Activated naive CD8-positive, alpha-beta T cell treated with anti-CD3 and anti-CD28 coated beads, Interleukin-2, amount 50 U/mL, for 24 hours (primary cell): ENCODE data around the gene BORCS5.
A peak's percentile ranks its signal among the peaks of the same experiment; 100 is the strongest.

Source experiments
- ATAC-seq: fragments of 150-1000 bp; cut with Tn5 transposase; one replicate; pipeline ENCODE4 v1.10.0; 2021
- DNase-seq: peaks from one replicate; pipeline ENCODE4 v3.0.0; 2021
- H3K27ac Mint-ChIP-seq: one replicate; pipeline ENCODE4 v1.8.0; 2021; ENCODE audit warnings: mild to moderate bottlenecking, mixed read lengths
- H3K27me3 Mint-ChIP-seq: one replicate; pipeline ENCODE4 v1.8.0; 2021; ENCODE audit warnings: mixed read lengths
- H3K36me3 Mint-ChIP-seq: one replicate; pipeline ENCODE4 v1.8.0; 2021; ENCODE audit warnings: low read depth, mixed read lengths
- H3K4me1 Mint-ChIP-seq: one replicate; pipeline ENCODE4 v1.8.0; 2021; ENCODE audit warnings: mixed read lengths
- H3K4me3 Mint-ChIP-seq: one replicate; pipeline ENCODE4 v1.8.0; 2021; ENCODE audit warnings: mild to moderate bottlenecking, moderate library complexity, mixed read lengths
- H3K9me3 Mint-ChIP-seq: one replicate; pipeline ENCODE4 v1.8.0; 2021; ENCODE audit warnings: mixed read lengths

The BORCS5 gene

GRCh38 chr12:12425001-12425400 is 68.1 kb downstream of the BORCS5 start:
- Mint-ChIP-seq H3K27ac (no peak overlapping the region), H3K9me3 (peaks cover 19% of the 10 kb centered on the region), H3K36me3 (peaks cover 47% of the 10 kb centered on the region), H3K27me3 (no peaks in the 10 kb centered on the region), H3K4me3 (no peak overlapping the region), H3K4me1 (peaks cover 40% of the 10 kb centered on the region)
- ATAC-seq: no peak
- no peak for DNase-seq

DNA sequence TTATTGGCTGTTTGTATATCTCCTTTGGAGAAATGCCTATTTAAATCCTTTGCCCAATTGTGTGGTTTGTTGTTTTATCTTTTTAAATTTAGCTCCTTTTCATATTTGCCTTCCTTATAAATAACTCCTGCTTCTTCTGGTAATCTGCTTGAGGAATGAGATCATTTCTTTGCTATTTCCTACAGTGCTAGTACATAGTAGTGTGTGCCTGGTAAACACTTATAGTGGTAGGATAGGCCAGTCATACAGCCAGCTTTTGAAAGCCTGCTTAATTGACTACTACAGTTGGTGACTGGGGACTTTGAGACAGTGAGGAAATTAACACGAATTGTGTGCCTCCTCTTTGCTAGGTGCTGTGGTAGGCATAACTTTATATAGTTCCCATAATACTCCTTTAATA is 68.7 kb downstream of the BORCS5 start:
- peak; percentile 37 for ATAC-seq
- H3K4me3 Mint-ChIP-seq: no peak overlapping the region
- peaks cover 40% of the 10 kb centered on the region for H3K4me1 Mint-ChIP-seq
- H3K27ac Mint-ChIP-seq: no peak overlapping the region
- peaks cover 43% of the 10 kb centered on the region for H3K36me3 Mint-ChIP-seq
- DNase-seq: no peak
- peaks cover 19% of the 10 kb centered on the region for H3K9me3 Mint-ChIP-seq
- H3K27me3 Mint-ChIP-seq: no peaks in the 10 kb centered on the region

GRCh38 chr12:12427568-12427967 is 70.7 kb downstream of the BORCS5 start:
- Mint-ChIP-seq H3K27ac (no peak overlapping the region), H3K36me3 (peaks cover 31% of the 10 kb centered on the region), H3K9me3 (peaks cover 12% of the 10 kb centered on the region), H3K27me3 (no peaks in the 10 kb centered on the region), H3K4me1 (peaks cover 52% of the 10 kb centered on the region), H3K4me3 (no peak overlapping the region)
- ATAC-seq (no peak), DNase-seq (no peak)

DNA sequence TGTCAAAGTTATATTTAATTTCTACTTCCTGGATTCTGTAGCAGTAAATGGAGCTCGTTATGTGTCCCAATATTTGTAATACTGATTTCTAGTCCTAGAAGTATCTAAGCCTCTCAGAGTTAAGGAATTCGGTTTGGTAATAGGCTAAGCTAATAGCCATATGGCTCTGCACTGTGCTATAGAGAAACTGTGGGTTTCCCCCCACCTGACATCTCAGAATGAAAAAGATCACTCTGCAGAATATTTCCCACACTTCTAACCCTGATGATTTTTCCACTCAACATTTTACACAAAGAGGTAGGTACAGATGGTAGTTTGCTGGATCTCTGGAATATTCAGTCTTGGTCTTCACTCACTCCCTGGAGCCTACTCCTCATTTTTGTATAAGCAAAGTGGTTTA is 71.2 kb downstream of the BORCS5 start:
- peak; percentile 69 for ATAC-seq
- Mint-ChIP-seq H3K27me3 (no peaks in the 10 kb centered on the region), H3K4me3 (no peak overlapping the region), H3K36me3 (peaks cover 33% of the 10 kb centered on the region), H3K9me3 (peaks cover 12% of the 10 kb centered on the region), H3K27ac (peak overlapping the region; percentile 32), H3K4me1 (peaks cover 57% of the 10 kb centered on the region)
- DNase-seq: no peak

GRCh38 chr12:12428961-12429657 is 72.2 kb downstream of the BORCS5 start:
- ATAC-seq (peak; percentile 22), DNase-seq (no peak)
- H3K4me3 Mint-ChIP-seq: no peak overlapping the region
- peaks cover 63% of the 10 kb centered on the region for H3K4me1 Mint-ChIP-seq
- H3K27ac Mint-ChIP-seq: peak overlapping the region; percentile 69
- peaks cover 26% of the 10 kb centered on the region for H3K36me3 Mint-ChIP-seq
- peaks cover 8% of the 10 kb centered on the region for H3K9me3 Mint-ChIP-seq
- no peaks in the 10 kb centered on the region for H3K27me3 Mint-ChIP-seq

GRCh38 chr12:12432364-12432763 is 75.5 kb downstream of the BORCS5 start:
- Mint-ChIP-seq H3K27ac (no peak overlapping the region), H3K4me1 (peaks cover 55% of the 10 kb centered on the region)
- no peak for DNase-seq

GRCh38 chr12:12433203-12433731 is 76.4 kb downstream of the BORCS5 start:
- DNase-seq: no peak
- no peaks in the 10 kb centered on the region for H3K27me3 Mint-ChIP-seq
- no peak overlapping the region for H3K4me3 Mint-ChIP-seq
- no peak for ATAC-seq
- peaks cover 38% of the 10 kb centered on the region for H3K36me3 Mint-ChIP-seq
- H3K9me3 Mint-ChIP-seq: peaks cover 9% of the 10 kb centered on the region
- peaks cover 52% of the 10 kb centered on the region for H3K4me1 Mint-ChIP-seq
- peak overlapping the region; percentile 11 for H3K27ac Mint-ChIP-seq

More at GRCh38 chr12:12432364-12432763, 75.5 kb downstream of the BORCS5 start:
- Mint-ChIP-seq H3K27me3 (no peaks in the 10 kb centered on the region), H3K36me3 (peaks cover 30% of the 10 kb centered on the region), H3K9me3 (peaks cover 8% of the 10 kb centered on the region), H3K4me3 (no peak overlapping the region)
- no peak for ATAC-seq

GRCh38 chr12:12436831-12437345 is 80.0 kb downstream of the BORCS5 start:
- no peak for ATAC-seq
- Mint-ChIP-seq H3K9me3 (peaks cover 9% of the 10 kb centered on the region), H3K4me3 (no peak overlapping the region), H3K27ac (peak overlapping the region; percentile 18), H3K36me3 (peaks cover 43% of the 10 kb centered on the region), H3K27me3 (no peaks in the 10 kb centered on the region), H3K4me1 (peaks cover 64% of the 10 kb centered on the region)
- no peak for DNase-seq

DNA sequence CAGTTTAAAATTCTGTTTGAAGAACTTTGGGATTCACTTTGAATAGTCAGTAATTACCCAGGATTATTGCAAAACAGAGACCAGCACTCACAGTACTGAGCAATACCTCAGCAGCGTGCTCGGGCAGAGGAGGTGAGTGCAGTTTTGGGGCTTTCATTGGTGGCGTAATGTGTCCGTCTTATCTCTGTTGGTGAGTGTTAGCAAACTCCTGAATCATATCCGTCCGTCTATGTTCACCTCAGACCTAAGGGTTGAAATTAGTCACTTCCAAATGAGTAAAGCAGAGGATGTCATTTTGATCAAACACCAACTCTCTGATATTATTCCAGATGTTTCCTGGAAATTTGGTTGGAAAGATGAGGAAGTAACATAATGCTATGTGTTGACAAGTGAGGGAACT is 82.8 kb downstream of the BORCS5 start:
- H3K4me3 Mint-ChIP-seq: peak overlapping the region; percentile 4
- H3K27me3 Mint-ChIP-seq: no peaks in the 10 kb centered on the region
- peaks cover 44% of the 10 kb centered on the region for H3K36me3 Mint-ChIP-seq
- ATAC-seq (peak; percentile 90), DNase-seq (peak; percentile 66)
- peaks cover 9% of the 10 kb centered on the region for H3K9me3 Mint-ChIP-seq
- peak overlapping the region; percentile 98 for H3K27ac Mint-ChIP-seq
- H3K4me1 Mint-ChIP-seq: peaks cover 72% of the 10 kb centered on the region

GRCh38 chr12:12440784-12441428 is 84.0 kb downstream of the BORCS5 start:
- Mint-ChIP-seq H3K27ac (peak overlapping the region; percentile 98), H3K9me3 (peaks cover 9% of the 10 kb centered on the region), H3K4me3 (peak overlapping the region; percentile 33), H3K36me3 (peaks cover 37% of the 10 kb centered on the region), H3K27me3 (no peaks in the 10 kb centered on the region), H3K4me1 (peaks cover 77% of the 10 kb centered on the region)
- ATAC-seq: no peak
- no peak for DNase-seq

- Mint-ChIP-seq H3K36me3 (peaks cover 32% of the 10 kb centered on the region), H3K4me3 (peak overlapping the region; percentile 53), H3K9me3 (peaks cover 9% of the 10 kb centered on the region), H3K4me1 (peaks cover 79% of the 10 kb centered on the region), H3K27me3 (no peaks in the 10 kb centered on the region), H3K27ac (peak overlapping the region; percentile 98)
- DNase-seq: no peak
- no peak for ATAC-seq
These were observed 84.5 kb downstream of the BORCS5 start for GRCh38 chr12:12441429-12441807.

DNA sequence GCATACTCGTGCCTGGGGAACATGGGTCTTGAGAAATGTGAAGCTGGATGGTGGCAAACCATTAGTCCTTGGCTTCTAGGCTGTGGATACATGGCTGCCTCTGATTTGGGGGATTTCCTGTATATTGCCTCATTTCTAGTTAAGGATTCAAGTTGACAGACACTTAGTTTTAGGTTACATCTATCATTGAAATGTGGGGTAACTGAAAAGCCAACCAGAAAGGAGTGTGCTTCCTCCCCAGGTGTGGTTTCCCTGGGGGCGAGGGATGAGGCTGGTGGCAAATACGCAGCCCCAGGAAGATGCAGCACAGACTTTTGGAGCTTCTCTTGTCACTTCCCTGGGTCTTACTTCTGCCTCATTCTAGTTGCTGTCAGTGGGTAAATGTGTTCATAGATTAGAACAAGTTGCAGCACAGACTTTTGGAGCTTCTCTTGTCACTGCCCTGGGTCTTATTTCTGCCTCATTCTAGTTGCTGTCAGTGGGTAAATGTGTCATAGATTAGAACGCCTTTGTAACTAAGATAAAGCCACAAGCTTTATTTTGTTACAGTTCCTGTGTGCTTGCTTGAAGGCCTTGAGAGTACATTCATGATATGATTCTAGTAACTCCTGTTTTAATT is 85.1 kb downstream of the BORCS5 start:
- Mint-ChIP-seq H3K27me3 (no peaks in the 10 kb centered on the region), H3K9me3 (peaks cover 5% of the 10 kb centered on the region), H3K4me1 (peaks cover 80% of the 10 kb centered on the region), H3K36me3 (peaks cover 27% of the 10 kb centered on the region), H3K4me3 (peak overlapping the region; percentile 53), H3K27ac (peak overlapping the region; percentile 98)
- ATAC-seq (peak; percentile 70), DNase-seq (peak; percentile 51)

DNA sequence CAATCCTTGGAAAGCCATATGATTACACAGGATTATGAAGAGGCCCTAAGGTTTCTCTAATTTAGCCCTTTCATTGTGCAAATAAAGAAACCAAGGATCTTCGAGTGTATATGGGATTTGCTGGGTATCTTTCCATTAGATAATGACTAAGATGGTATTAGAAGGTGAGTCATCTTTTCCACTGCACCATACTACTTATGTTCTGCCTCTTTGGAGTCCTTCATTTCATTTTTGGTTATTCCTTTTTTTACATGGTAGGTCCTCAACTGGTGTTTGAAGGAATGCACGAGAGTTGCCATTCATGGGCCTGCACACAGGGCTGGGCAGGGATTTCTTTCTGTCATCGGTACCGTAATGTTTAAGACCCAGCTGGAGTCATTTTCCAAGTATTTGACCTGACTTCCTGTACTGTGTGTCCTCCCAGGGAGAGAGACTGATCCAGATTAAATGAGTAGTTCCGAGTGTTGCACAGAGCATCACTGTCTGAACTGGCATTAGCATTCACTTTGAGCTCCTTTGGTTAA is 85.7 kb downstream of the BORCS5 start:
- ATAC-seq: no peak
- Mint-ChIP-seq H3K9me3 (no peaks in the 10 kb centered on the region), H3K4me3 (peak overlapping the region; percentile 53), H3K27ac (peak overlapping the region; percentile 98), H3K36me3 (peaks cover 24% of the 10 kb centered on the region), H3K4me1 (peaks cover 78% of the 10 kb centered on the region), H3K27me3 (no peaks in the 10 kb centered on the region)
- no peak for DNase-seq

- no peaks in the 10 kb centered on the region for H3K27me3 Mint-ChIP-seq
- peaks cover 72% of the 10 kb centered on the region for H3K4me1 Mint-ChIP-seq
- H3K4me3 Mint-ChIP-seq: no peak overlapping the region
- no peaks in the 10 kb centered on the region for H3K9me3 Mint-ChIP-seq
- peak overlapping the region; percentile 98 for H3K27ac Mint-ChIP-seq
- ATAC-seq: no peak
- peaks cover 17% of the 10 kb centered on the region for H3K36me3 Mint-ChIP-seq
- no peak for DNase-seq
These were observed 86.6 kb downstream of the BORCS5 start for GRCh38 chr12:12443431-12443878.
